ENCODE results near the gene NOA1. TPM values are rescaled to one million over a fixed set of nuclear protein-coding genes. Genes with fewer than 3 reads are reported as not detected.
A peak's percentile ranks its signal among the peaks of the same experiment; 100 is the strongest.

The NOA1 gene
- total RNA-seq, 3 donors from 2014 or later = 21.4 to 21.8 (median 21.4) TPM

- peaks cover 15% of the 10 kb centered on the region for H3K36me3 ChIP-seq (ENCODE audit: low read depth)
- TF ChIP-seq CTCF (IDR thresholded peaks at IDR 0.05) = no peak
Measured at GRCh38 chr4:56973336-56973735, 4.1 kb downstream of the NOA1 start.

GRCh38 chr4:56972809-56973208 lies 4.6 kb downstream of the NOA1 start:
- no peak for TF ChIP-seq CTCF (IDR thresholded peaks at IDR 0.05)
- intact Hi-C loops (cut with DNase I, micrococcal nuclease) = no loop called here
- DNase-seq (no peak), ATAC-seq (no peak)
- Histone ChIP-seq H3K4me1 (ENCODE audit: low read depth) (peaks cover 7% of the 10 kb centered on the region), H3K4me3 (no peak overlapping the region), H3K36me3 (ENCODE audit: low read depth) (peaks cover 15% of the 10 kb centered on the region), H3K9me3 (peaks cover 13% of the 10 kb centered on the region)

More at GRCh38 chr4:56973336-56973735, 4.1 kb downstream of the NOA1 start:
- Histone ChIP-seq H3K4me3 (no peak overlapping the region), H3K9me3 (peaks cover 13% of the 10 kb centered on the region), H3K4me1 (ENCODE audit: low read depth) (peaks cover 7% of the 10 kb centered on the region)
- no peak for DNase-seq
- intact Hi-C loops (cut with DNase I, micrococcal nuclease) = no loop called here
- no peak for ATAC-seq

- Histone ChIP-seq H3K4me1 (ENCODE audit: low read depth) (peaks cover 7% of the 10 kb centered on the region), H3K9me3 (peaks cover 13% of the 10 kb centered on the region), H3K4me3 (no peak overlapping the region), H3K36me3 (ENCODE audit: low read depth) (peaks cover 15% of the 10 kb centered on the region)
- intact Hi-C loops (cut with DNase I, micrococcal nuclease) = no loop called here
- DNase-seq (no peak), ATAC-seq (no peak)
- TF ChIP-seq CTCF (IDR thresholded peaks at IDR 0.05) = no peak
Measured at GRCh38 chr4:56972389-56972788, 5.0 kb downstream of the NOA1 start.

- no peak for TF ChIP-seq CTCF (IDR thresholded peaks at IDR 0.05)
- peaks cover 7% of the 10 kb centered on the region for H3K4me1 ChIP-seq (ENCODE audit: low read depth)
- no peak for ATAC-seq
- H3K4me3 ChIP-seq = no peak overlapping the region
- H3K9me3 ChIP-seq = peaks cover 13% of the 10 kb centered on the region
- peaks cover 15% of the 10 kb centered on the region for H3K36me3 ChIP-seq (ENCODE audit: low read depth)
- intact Hi-C loops (cut with DNase I, micrococcal nuclease) = no loop called here
- DNase-seq = no peak
Measured at GRCh38 chr4:56971383-56971782, 6.0 kb downstream of the NOA1 start.

- TF ChIP-seq CTCF (IDR thresholded peaks at IDR 0.05) = no peak
- intact Hi-C loops (cut with DNase I, micrococcal nuclease) = no loop called here
- no peak overlapping the region for H3K4me3 ChIP-seq
Measured at GRCh38 chr4:56961107-56961500, 16.3 kb downstream of the NOA1 start.

GRCh38 chr4:56959100-56959499 lies 18.3 kb downstream of the NOA1 start:
- TF ChIP-seq CTCF (IDR thresholded peaks at IDR 0.05) = no peak
- peaks cover 6% of the 10 kb centered on the region for H3K36me3 ChIP-seq (ENCODE audit: low read depth)
- ATAC-seq = peak; percentile 92
- no peak overlapping the region for H3K4me3 ChIP-seq
- intact Hi-C loops (cut with DNase I, micrococcal nuclease) = no loop called here
- peaks cover 7% of the 10 kb centered on the region for H3K4me1 ChIP-seq (ENCODE audit: low read depth)
- no peaks in the 10 kb centered on the region for H3K9me3 ChIP-seq
- peak in 1 of 3 donors; percentile 19 for DNase-seq

More at GRCh38 chr4:56961107-56961500, 16.3 kb downstream of the NOA1 start:
- no peak for DNase-seq
- Histone ChIP-seq H3K9me3 (no peaks in the 10 kb centered on the region), H3K4me1 (ENCODE audit: low read depth) (peaks cover 7% of the 10 kb centered on the region), H3K36me3 (ENCODE audit: low read depth) (peaks cover 6% of the 10 kb centered on the region)
- ATAC-seq = no peak
